GM12892 (cell line): ENCODE results near the gene CKMT2.

Experiments
- POLR2A ChIP-seq: IDR thresholded peaks from 2 replicates; pipeline ENCODE4 v1.6.1; 2011; ENCODE audit warnings: low read depth, low read length, control low read depth
- POLR2AphosphoS5 ChIP-seq: IDR thresholded peaks from 2 replicates; pipeline ENCODE4 v1.6.1; 2011; ENCODE audit warnings: low read depth, low read length, control low read depth

GRCh38 chr5:81283976-81284375 is 50.9 kb downstream of the CKMT2 start:
- TF ChIP-seq POLR2A (no peak), POLR2AphosphoS5 (no peak)
